Measurements from ENCODE around the gene CRIP2.

DNA sequence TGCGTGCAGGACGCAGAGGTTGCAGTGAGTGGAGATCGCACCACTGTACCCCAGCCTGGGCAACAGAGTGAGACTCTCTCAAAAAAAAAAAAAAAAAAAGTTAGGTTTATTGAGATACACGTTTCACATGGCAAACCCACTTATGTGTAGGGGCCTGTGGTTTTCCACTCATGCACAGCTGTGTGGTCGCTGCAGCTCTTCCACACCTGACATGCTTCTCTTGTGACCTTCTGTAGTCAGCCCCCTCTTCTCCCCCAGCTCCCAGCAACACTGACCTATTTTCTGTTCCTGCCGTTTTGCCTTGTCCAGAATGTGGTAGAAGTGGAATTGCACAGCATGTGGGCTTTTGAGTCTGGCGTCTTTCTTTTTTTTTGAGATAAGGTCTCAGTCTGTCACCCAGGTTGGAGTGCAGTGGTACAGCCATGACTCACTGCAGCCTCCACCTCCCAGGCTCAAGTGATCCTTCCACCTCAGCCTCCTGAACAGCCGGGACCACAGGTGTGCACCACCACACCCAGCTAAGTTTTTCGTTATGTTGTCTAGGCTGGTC is 46.6 kb upstream of the CRIP2 start:
- TF ChIP-seq, protein P1, sequence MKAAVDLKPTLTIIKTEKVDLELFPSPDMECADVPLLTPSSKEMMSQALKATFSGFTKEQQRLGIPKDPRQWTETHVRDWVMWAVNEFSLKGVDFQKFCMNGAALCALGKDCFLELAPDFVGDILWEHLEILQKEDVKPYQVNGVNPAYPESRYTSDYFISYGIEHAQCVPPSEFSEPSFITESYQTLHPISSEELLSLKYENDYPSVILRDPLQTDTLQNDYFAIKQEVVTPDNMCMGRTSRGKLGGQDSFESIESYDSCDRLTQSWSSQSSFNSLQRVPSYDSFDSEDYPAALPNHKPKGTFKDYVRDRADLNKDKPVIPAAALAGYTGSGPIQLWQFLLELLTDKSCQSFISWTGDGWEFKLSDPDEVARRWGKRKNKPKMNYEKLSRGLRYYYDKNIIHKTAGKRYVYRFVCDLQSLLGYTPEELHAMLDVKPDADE (conservative IDR thresholded peaks at IDR 0.05; ENCODE audit: control insufficient read depth, low read depth, low read length) = no peak
- no peak for TF ChIP-seq ZNF146 (CRISPR knock-in tag; IDR thresholded peaks at IDR 0.05; ENCODE audit: unreplicated experiment)
- TF ChIP-seq POLR2AphosphoS5 (IDR thresholded peaks at IDR 0.05; ENCODE audit: control insufficient read depth, insufficient read depth, low read depth, low read length) = no peak
- no peak for TF ChIP-seq EGR1 (conservative IDR thresholded peaks at IDR 0.05)
- no peak for TF ChIP-seq EHMT2 (IDR thresholded peaks at IDR 0.05)
- TF ChIP-seq, protein P2, sequence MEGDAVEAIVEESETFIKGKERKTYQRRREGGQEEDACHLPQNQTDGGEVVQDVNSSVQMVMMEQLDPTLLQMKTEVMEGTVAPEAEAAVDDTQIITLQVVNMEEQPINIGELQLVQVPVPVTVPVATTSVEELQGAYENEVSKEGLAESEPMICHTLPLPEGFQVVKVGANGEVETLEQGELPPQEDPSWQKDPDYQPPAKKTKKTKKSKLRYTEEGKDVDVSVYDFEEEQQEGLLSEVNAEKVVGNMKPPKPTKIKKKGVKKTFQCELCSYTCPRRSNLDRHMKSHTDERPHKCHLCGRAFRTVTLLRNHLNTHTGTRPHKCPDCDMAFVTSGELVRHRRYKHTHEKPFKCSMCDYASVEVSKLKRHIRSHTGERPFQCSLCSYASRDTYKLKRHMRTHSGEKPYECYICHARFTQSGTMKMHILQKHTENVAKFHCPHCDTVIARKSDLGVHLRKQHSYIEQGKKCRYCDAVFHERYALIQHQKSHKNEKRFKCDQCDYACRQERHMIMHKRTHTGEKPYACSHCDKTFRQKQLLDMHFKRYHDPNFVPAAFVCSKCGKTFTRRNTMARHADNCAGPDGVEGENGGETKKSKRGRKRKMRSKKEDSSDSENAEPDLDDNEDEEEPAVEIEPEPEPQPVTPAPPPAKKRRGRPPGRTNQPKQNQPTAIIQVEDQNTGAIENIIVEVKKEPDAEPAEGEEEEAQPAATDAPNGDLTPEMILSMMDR (IDR thresholded peaks at IDR 0.05 in 2 of 3, conservative IDR thresholded peaks at IDR 0.05 in 1 of 3; ENCODE audit: insufficient read depth in 2 of 3, low read depth in 1 of 3, low read length in 3 of 3) = no peak
- no peak for TF ChIP-seq SETDB1 (IDR thresholded peaks at IDR 0.05; ENCODE audit: low read length)
- no peak for TF ChIP-seq ZNF316 (IDR thresholded peaks at IDR 0.05)
